ENCODE results near the gene PCDHGB2. TPM values are rescaled to one million over a fixed set of nuclear protein-coding genes. Genes with fewer than 3 reads are reported as not detected.
A peak's percentile ranks its signal among the peaks of the same experiment; 100 is the strongest.
"Not testable (repeated sequence)": the region's sequence is repeated elsewhere in the genome, so short reads cannot be mapped to it uniquely, and the experiment has no call there.

The PCDHGB2 gene
- total RNA-seq, 2 donors from 2014 or later: 0.44 to 0.45 TPM

DNA sequence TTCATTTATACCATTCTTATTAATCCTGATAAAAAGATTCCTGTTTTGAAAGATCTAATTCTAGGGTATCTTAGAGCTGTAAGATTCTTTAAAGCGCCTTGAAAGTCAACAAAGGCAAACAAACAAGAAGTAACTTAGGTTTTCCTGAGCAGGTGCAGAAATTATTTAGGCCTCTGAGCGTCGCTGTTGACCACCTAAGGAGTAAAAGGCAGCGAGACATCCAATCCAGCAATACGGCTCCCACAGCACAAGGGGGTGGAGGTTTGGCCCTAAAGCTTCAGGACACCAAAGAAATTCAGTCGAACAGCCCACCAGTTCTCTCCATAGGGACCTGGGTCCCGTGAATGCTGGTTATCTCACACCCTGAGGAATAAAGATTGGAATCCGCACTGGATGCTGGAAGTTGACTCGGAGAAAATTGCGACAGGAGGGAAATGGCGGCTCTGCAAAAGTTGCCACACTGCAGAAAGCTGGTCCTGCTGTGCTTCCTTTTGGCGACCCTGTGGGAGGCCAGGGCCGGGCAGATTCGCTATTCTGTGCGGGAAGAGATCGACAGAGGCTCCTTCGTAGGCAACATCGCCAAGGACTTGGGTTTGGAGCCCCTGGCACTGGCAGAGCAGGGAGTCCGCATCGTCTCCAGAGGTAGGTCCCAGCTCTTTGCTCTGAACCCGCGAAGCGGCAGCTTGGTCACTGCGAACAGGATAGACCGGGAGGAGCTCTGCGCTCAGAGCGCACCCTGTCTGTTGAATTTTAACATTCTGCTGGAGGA, 21.1 kb upstream of the PCDHGB2 start, which contains the start of gene PCDHGA2:
Gene PCDHGA2, plus strand, starts transcription at position 223 of the 769 bp plus-strand sequence.
- no peak for ATAC-seq
- peaks cover 22% of the 10 kb centered on the region for H3K9me3 ChIP-seq (ENCODE audit: control insufficient read depth, low read length, poor library complexity, severe bottlenecking)
- Mint-ChIP-seq H3K4me3 (no peak within 1 kb of the TSS), H3K27me3 (peaks cover 12% of the 10 kb centered on the region), H3K27ac (no peak within 1 kb of the TSS), H3K36me3 (ENCODE audit: low read depth) (peaks cover 3% of the 10 kb centered on the region), H3K4me1 (no peaks in the 10 kb centered on the region)
- no peak for DNase-seq

DNA sequence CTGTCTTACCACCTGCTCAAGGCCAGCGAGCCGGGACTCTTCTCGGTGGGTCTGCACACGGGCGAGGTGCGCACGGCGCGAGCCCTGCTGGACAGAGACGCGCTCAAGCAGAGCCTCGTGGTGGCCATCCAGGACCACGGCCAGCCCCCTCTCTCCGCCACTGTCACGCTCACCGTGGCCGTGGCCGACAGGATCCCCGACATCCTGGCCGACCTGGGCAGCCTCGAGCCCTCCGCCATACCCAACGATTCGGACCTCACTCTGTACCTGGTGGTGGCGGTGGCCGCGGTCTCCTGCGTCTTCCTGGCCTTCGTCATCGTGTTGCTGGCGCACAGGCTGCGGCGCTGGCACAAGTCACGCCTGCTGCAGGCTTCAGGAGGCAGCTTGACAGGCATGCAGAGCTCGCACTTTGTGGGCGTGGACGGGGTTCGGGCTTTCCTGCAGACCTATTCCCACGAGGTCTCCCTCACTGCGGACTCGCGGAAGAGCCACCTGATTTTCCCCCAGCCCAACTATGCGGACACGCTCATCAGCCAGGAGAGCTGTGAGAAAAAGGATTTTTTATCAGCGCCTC, 18.9 kb upstream of the PCDHGB2 start:
- not testable (repeated sequence) for ATAC-seq; DNase-seq; H3K4me3 Mint-ChIP-seq; H3K4me1 Mint-ChIP-seq; H3K36me3 Mint-ChIP-seq (ENCODE audit: low read depth); H3K27ac Mint-ChIP-seq
- peaks cover 11% of the 10 kb centered on the region for H3K27me3 Mint-ChIP-seq
- peaks cover 28% of the 10 kb centered on the region for H3K9me3 ChIP-seq (ENCODE audit: control insufficient read depth, low read length, poor library complexity, severe bottlenecking)

DNA sequence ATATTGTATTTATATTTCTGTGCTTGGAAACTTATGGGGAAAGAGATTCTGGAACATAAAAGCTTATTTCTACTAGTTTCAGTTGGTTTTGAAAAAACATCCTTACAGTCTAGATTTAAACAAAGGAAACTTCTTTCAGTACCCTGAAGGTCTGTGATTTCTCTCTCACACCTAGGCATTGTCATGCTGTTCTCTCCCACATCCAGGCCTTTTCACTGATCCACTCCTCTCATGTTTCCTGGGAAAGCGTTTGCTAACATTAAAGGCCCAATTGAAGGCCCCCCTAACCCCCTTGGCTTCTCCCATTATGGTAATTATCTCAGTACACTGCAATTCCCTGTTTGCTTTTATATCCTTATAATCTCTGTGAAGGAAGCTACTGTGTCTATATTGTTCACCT, 17.0 kb upstream of the PCDHGB2 start:
- Mint-ChIP-seq H3K4me1 (no peaks in the 10 kb centered on the region), H3K36me3 (ENCODE audit: low read depth) (peaks cover 2% of the 10 kb centered on the region), H3K27ac (no peak overlapping the region), H3K27me3 (peaks cover 11% of the 10 kb centered on the region), H3K4me3 (no peak overlapping the region)
- ATAC-seq (no peak), DNase-seq (no peak)
- peaks cover 25% of the 10 kb centered on the region for H3K9me3 ChIP-seq (ENCODE audit: control insufficient read depth, low read length, poor library complexity, severe bottlenecking)

- no peak for DNase-seq
- peaks cover 2% of the 10 kb centered on the region for H3K36me3 Mint-ChIP-seq (ENCODE audit: low read depth)
These were observed 16.4 kb upstream of the PCDHGB2 start, which contains the start of gene PCDHGA3 for GRCh38 chr5:141343242-141343952. Gene PCDHGA3 (plus strand): TSS chr5:141343829. CDS start chr5:141344034, 205 bp downstream.

GRCh38 chr5:141343953-141344463, 15.8 kb upstream of the PCDHGB2 start:
- ATAC-seq (no peak), DNase-seq (no peak)
- peaks cover 2% of the 10 kb centered on the region for H3K36me3 Mint-ChIP-seq (ENCODE audit: low read depth)
- no peak overlapping the region for H3K27ac Mint-ChIP-seq
- no peaks in the 10 kb centered on the region for H3K4me1 Mint-ChIP-seq
- H3K4me3 Mint-ChIP-seq: peak overlapping the region; percentile 58
- H3K9me3 ChIP-seq (ENCODE audit: control insufficient read depth, low read length, poor library complexity, severe bottlenecking): peaks cover 19% of the 10 kb centered on the region
- peaks cover 4% of the 10 kb centered on the region for H3K27me3 Mint-ChIP-seq

More at GRCh38 chr5:141343242-141343952, 16.4 kb upstream of the PCDHGB2 start, which contains the start of gene PCDHGA3:
- ATAC-seq: no peak
- peak within 1 kb of the TSS; percentile 58 for H3K4me3 Mint-ChIP-seq
- H3K27me3 Mint-ChIP-seq: peaks cover 9% of the 10 kb centered on the region
- no peaks in the 10 kb centered on the region for H3K4me1 Mint-ChIP-seq
- H3K9me3 ChIP-seq (ENCODE audit: control insufficient read depth, low read length, poor library complexity, severe bottlenecking): peaks cover 25% of the 10 kb centered on the region
- H3K27ac Mint-ChIP-seq: no peak within 1 kb of the TSS

DNA sequence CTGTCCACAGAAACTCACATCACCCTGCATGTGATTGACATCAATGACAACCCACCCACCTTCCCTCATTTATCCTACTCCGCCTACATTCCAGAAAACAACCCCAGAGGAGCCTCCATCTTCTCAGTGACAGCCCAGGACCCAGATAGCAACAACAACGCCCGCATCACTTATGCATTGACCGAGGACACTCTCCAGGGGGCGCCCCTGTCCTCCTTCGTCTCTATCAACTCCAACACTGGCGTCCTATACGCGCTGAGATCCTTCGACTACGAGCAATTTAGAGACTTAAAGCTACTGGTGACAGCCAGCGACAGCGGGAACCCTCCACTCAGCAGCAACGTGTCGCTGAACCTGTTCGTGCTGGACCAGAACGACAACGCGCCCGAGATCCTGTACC, 14.5 kb upstream of the PCDHGB2 start:
- peaks cover 9% of the 10 kb centered on the region for H3K9me3 ChIP-seq (ENCODE audit: control insufficient read depth, low read length, poor library complexity, severe bottlenecking)
- Mint-ChIP-seq H3K27ac (no peak overlapping the region), H3K27me3 (peaks cover 10% of the 10 kb centered on the region), H3K4me3 (no peak overlapping the region), H3K4me1 (no peaks in the 10 kb centered on the region), H3K36me3 (ENCODE audit: low read depth) (peaks cover 2% of the 10 kb centered on the region)
- ATAC-seq: no peak
- no peak for DNase-seq

GRCh38 chr5:141346017-141346416, 13.8 kb upstream of the PCDHGB2 start:
- peaks cover 13% of the 10 kb centered on the region for H3K9me3 ChIP-seq (ENCODE audit: control insufficient read depth, low read length, poor library complexity, severe bottlenecking)
- not testable (repeated sequence) for DNase-seq; H3K4me1 Mint-ChIP-seq; H3K4me3 Mint-ChIP-seq; H3K36me3 Mint-ChIP-seq (ENCODE audit: low read depth); H3K27ac Mint-ChIP-seq; ATAC-seq
- H3K27me3 Mint-ChIP-seq: peaks cover 10% of the 10 kb centered on the region

GRCh38 chr5:141349917-141350619, 9.7 kb upstream of the PCDHGB2 start, which contains the start of gene PCDHGB1:
Gene PCDHGB1 (plus strand): TSS chr5:141350099. CDS start chr5:141350261, 162 bp downstream.
- ATAC-seq (no peak), DNase-seq (no peak)
- Mint-ChIP-seq H3K27me3 (peaks cover 27% of the 10 kb centered on the region), H3K4me1 (no peaks in the 10 kb centered on the region), H3K4me3 (no peak within 1 kb of the TSS), H3K36me3 (ENCODE audit: low read depth) (no peaks in the 10 kb centered on the region), H3K27ac (no peak within 1 kb of the TSS)
- H3K9me3 ChIP-seq (ENCODE audit: control insufficient read depth, low read length, poor library complexity, severe bottlenecking): peaks cover 7% of the 10 kb centered on the region

- H3K4me1 Mint-ChIP-seq: no peaks in the 10 kb centered on the region
- DNase-seq (no peak), ATAC-seq (no peak)
- peaks cover 36% of the 10 kb centered on the region for H3K27me3 Mint-ChIP-seq
- H3K27ac Mint-ChIP-seq: no peak overlapping the region
- peaks cover 4% of the 10 kb centered on the region for H3K9me3 ChIP-seq (ENCODE audit: control insufficient read depth, low read length, poor library complexity, severe bottlenecking)
- H3K4me3 Mint-ChIP-seq: no peak overlapping the region
- no peaks in the 10 kb centered on the region for H3K36me3 Mint-ChIP-seq (ENCODE audit: low read depth)
These were observed 8.2 kb upstream of the PCDHGB2 start for GRCh38 chr5:141351591-141351990.

DNA sequence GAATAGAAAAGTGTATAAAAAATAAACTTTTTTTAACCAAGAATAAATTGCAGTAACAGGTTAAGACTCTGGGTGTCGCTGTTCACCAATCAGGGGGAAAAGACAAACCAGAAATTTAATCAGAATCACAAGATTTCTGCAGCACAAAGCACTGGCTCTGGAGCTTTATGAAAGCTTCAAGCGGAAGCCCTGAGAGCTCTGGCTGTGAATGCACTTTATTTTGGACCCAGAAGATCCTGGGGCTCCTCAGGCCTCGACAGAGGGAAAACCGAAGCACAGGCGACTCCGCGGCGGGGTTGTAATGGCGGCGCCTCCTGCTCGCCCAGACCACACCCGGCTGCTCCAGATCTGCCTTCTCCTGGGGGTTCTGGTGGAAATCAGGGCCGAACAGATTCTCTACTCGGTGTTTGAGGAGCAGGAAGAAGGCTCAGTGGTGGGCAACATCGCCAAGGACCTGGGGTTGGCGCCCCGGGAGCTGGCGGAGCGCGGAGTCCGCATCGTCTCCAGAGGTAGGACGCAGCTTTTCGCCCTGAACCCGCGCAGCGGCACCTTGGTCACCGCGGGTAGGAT, 4.8 kb upstream of the PCDHGB2 start, which contains the start of gene PCDHGA4:
Gene PCDHGA4, plus strand, starts transcription at position 122 of the 570 bp plus-strand sequence. Its CDS starts 87 bp downstream, at position 209.
- H3K36me3 Mint-ChIP-seq (ENCODE audit: low read depth): peaks cover 2% of the 10 kb centered on the region
- H3K4me3 Mint-ChIP-seq: peak within 1 kb of the TSS; percentile 7
- peaks cover 4% of the 10 kb centered on the region for H3K9me3 ChIP-seq (ENCODE audit: control insufficient read depth, low read length, poor library complexity, severe bottlenecking)
- no peaks in the 10 kb centered on the region for H3K4me1 Mint-ChIP-seq
- ATAC-seq (no peak), DNase-seq (no peak)
- peaks cover 40% of the 10 kb centered on the region for H3K27me3 Mint-ChIP-seq
- H3K27ac Mint-ChIP-seq: no peak within 1 kb of the TSS

DNA sequence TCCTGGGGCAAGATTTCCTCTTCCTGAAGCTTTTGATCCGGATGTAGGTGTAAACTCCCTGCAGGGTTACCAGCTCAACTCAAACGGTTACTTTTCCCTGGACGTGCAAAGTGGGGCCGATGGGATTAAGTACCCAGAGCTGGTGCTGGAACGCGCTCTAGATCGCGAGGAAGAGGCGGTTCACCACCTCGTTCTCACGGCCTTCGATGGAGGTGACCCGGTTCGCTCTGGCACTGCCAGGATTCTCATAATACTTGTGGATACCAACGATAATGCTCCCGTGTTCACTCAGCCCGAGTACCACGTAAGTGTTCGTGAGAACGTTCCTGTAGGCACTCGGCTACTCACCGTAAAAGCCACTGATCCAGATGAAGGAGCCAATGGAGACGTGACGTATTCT, 4.2 kb upstream of the PCDHGB2 start:
- H3K9me3 ChIP-seq (ENCODE audit: control insufficient read depth, low read length, poor library complexity, severe bottlenecking): peaks cover 3% of the 10 kb centered on the region
- Mint-ChIP-seq H3K4me1 (no peaks in the 10 kb centered on the region), H3K4me3 (peak overlapping the region; percentile 7), H3K27ac (no peak overlapping the region), H3K27me3 (peaks cover 39% of the 10 kb centered on the region), H3K36me3 (ENCODE audit: low read depth) (peaks cover 2% of the 10 kb centered on the region)
- no peak for DNase-seq
- no peak for ATAC-seq

DNA sequence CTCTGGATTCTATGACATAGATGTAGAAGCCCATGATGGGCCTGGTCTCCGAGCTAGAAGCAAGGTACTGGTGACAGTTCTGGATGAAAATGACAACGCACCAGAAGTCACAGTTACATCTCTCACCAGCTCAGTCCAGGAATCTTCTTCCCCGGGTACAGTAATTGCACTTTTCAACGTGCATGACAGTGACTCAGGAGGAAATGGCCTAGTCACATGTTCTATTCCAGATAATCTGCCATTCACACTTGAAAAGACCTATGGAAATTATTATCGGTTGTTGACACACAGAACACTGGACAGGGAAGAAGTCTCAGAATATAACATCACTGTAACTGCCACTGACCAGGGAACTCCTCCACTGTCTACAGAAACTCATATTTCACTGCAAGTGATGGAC, 3.7 kb upstream of the PCDHGB2 start:
- no peak overlapping the region for H3K4me3 Mint-ChIP-seq
- DNase-seq (no peak), ATAC-seq (no peak)
- no peaks in the 10 kb centered on the region for H3K9me3 ChIP-seq (ENCODE audit: control insufficient read depth, low read length, poor library complexity, severe bottlenecking)
- peaks cover 43% of the 10 kb centered on the region for H3K27me3 Mint-ChIP-seq
- H3K36me3 Mint-ChIP-seq (ENCODE audit: low read depth): peaks cover 2% of the 10 kb centered on the region
- H3K4me1 Mint-ChIP-seq: no peaks in the 10 kb centered on the region
- no peak overlapping the region for H3K27ac Mint-ChIP-seq

Measured in T-helper 17 cell (primary cell).